SH-SY5Y (cell line): ENCODE measurements around the gene KLHL9.

Experiments used
- GATA2 ChIP-seq: IDR thresholded peaks from 2 replicates; pipeline ENCODE4 v1.6.1; 2011; ENCODE audit warnings: mild to moderate bottlenecking, low read depth, low read length
- GATA3 ChIP-seq: IDR thresholded peaks from 2 replicates; pipeline ENCODE4 v1.6.1; 2011; ENCODE audit warnings: low read depth, mild to moderate bottlenecking, low read length, moderate library complexity

- TF ChIP-seq GATA2 (no peak), GATA3 (no peak)
Measured at GRCh38 chr9:21294364-21294774, 40.8 kb downstream of the KLHL9 start.
